GM12892 (cell line): ENCODE measurements around the gene CCDC167.

Source experiments
- POLR2A ChIP-seq: IDR thresholded peaks from 2 replicates; pipeline ENCODE4 v1.6.1; 2011; ENCODE audit warnings: low read depth, low read length, control low read depth
- POLR2AphosphoS5 ChIP-seq: IDR thresholded peaks from 2 replicates; pipeline ENCODE4 v1.6.1; 2011; ENCODE audit warnings: low read depth, low read length, control low read depth

DNA sequence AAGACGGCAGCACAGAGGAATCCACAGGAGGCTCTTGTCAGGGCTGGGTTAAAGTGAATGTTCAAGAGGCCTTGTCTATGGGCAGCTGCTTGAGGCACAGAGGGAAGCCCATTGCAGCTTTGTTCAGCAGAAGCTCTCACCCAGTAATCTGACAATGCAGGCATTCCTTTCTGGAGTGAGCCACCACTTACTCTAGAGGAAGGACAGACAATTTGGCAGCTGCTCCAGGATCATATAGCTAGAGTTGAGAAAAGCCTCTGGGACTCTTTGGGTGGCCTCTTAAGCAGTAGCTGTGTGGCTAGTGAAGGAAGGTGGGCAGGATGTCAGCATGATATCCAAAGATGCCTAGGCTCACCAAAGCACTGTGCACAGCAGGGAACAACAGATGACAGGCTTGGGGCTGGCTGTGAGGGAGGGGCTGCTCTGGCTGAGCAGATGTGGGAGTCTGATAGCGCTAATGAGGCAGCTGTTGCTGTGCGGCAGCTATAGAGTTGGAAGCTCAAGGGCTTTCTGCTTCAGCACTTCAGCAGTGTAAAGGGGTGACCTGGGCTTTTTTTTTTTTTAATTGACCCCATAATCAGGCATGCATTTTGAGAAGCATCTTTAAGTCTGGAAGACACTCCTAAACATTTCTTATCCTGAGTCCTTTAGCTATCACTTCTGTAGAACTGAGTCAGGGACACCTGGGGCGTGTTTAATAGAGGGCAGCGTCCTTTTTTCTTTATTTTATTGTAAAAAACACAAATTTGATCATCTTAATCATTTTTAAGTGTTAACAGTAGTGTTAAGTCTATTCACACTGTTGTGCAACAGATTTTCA is 39.5 kb downstream of the CCDC167 start:
- no peak for TF ChIP-seq POLR2AphosphoS5
- TF ChIP-seq POLR2A = no peak
